Panc1 (cell line): Measurements from ENCODE around the gene PPIE. TPM values are rescaled to one million over a fixed set of nuclear protein-coding genes. Genes with fewer than 3 reads are reported as not detected.

ENCODE experiments used
- ATAC-seq: fragments of 200-7000 bp; cut with Tn5 transposase; 2 replicates; pipeline ENCODE4 v1.9.1; 2020; ENCODE audit warnings: mild to moderate bottlenecking, moderate library complexity
- BruUV-seq: library from RNA; stranded (reverse); fragments of 400-500 nt; replicated peaks from 2 replicates; lab custom pipeline; 2021; lab: Mats Ljungman, UMichigan
- CTCF ChIA-PET: fragments of 300-600 bp; sonication (Branson Sonifier 250); formaldehyde crosslinking; loops from one replicate; lab custom pipeline; 2022; ENCODE audit warnings: antibody characterized with exemption; lab: Charles Lee
- POLR2A ChIA-PET: fragments of 300-600 bp; sonication (Branson Sonifier 250); formaldehyde crosslinking; loops from one replicate; lab custom pipeline; 2022; ENCODE audit warnings: antibody characterized with exemption; lab: Charles Lee
- DNase-seq: peaks from one replicate; pipeline ENCODE4 v3.0.0-alpha.2; 2010; ENCODE audit warnings: low read depth, low spot score
- H3K27ac ChIP-seq: 2 replicates; pipeline ENCODE4 v1.5.1; 2011; ENCODE audit warnings: mild to moderate bottlenecking, low read length, inconsistent platforms
- H3K27me3 ChIP-seq: fragments of 200-500 bp; sonication (Bioruptor generic); 2 replicates; pipeline ENCODE4 v1.6.0; 2014; ENCODE audit warnings: low read length, inconsistent platforms; ENCODE audit not compliant: control insufficient read depth, insufficient read depth
- H3K36me3 ChIP-seq: fragments of 200-500 bp; sonication (Bioruptor generic); 2 replicates; pipeline ENCODE4 v1.5.1; 2014; ENCODE audit warnings: inconsistent platforms, mild to moderate bottlenecking, low read length, moderate library complexity; ENCODE audit not compliant: control insufficient read depth, insufficient read depth
- H3K4me1 ChIP-seq: 2 replicates; pipeline ENCODE4 v1.5.1; 2011; ENCODE audit warnings: inconsistent platforms, mild to moderate bottlenecking, low read length, moderate library complexity; ENCODE audit not compliant: control insufficient read depth, insufficient read depth
- H3K4me3 ChIP-seq, 2 experiments: 2 replicates each; pipeline ENCODE4 v1.5.1; 2011 to 2012; ENCODE audit warnings: low read depth in 2 of 2, low read length in 2 of 2, mild to moderate bottlenecking in 2 of 2, inconsistent platforms in 1 of 2, moderate library complexity in 1 of 2
- H3K9me3 ChIP-seq: fragments of 200-500 bp; sonication (Bioruptor generic); 2 replicates; pipeline ENCODE4 v1.5.1; 2014; ENCODE audit warnings: low read depth, mild to moderate bottlenecking, inconsistent platforms, low read length, moderate library complexity; ENCODE audit not compliant: control insufficient read depth, insufficient read depth
- POLR2AphosphoS5 ChIP-seq: IDR thresholded peaks from 2 replicates; pipeline ENCODE4 v1.6.1; 2012; ENCODE audit warnings: mild to moderate bottlenecking, low read depth, low read length, moderate library complexity
- SIN3A ChIP-seq: IDR thresholded peaks from 2 replicates; pipeline ENCODE4 v1.6.1; 2012; ENCODE audit warnings: low read depth, mild to moderate bottlenecking, low read length, moderate library complexity, borderline replicate concordance; ENCODE audit not compliant: insufficient read depth
- TCF7L2 ChIP-seq: IDR thresholded peaks from 2 replicates; pipeline ENCODE4 v1.6.1; 2011; ENCODE audit warnings: mild to moderate bottlenecking, low read depth, low read length, inconsistent platforms
- in situ Hi-C: cut with HindIII; loops from 2 replicates; pipeline ENCODE4 v1.10.0; 2016; ENCODE audit warnings: low sequenced_read_pairs, low pct_unique_long_range_greater_than_20kb
- intact Hi-C: fragments of 100-400 bp; cut with micrococcal nuclease; formaldehyde crosslinking; loops from one replicate; pipeline ENCODE4 v1.10.0; 2022; ENCODE audit not compliant: unreplicated experiment
- total RNA-seq: library from RNA; stranded (reverse); gene quantifications from one replicate; pipeline ENCODE4 v1.2.1, GENCODE V29; 2021; ENCODE audit not compliant: unreplicated experiment
- TF ChIP-seq, protein P1 (sequence below): fragments of 450-650 bp; IDR thresholded peaks from 2 replicates; pipeline ENCODE4 v1.5.1; 2017; ENCODE audit warnings: mild to moderate bottlenecking
- TF ChIP-seq, protein P2 (sequence below), 2 experiments: IDR thresholded peaks; 2 replicates each; pipeline ENCODE4 v1.6.1; 2011 to 2012; ENCODE audit warnings: low read depth in 2 of 2, control low read depth in 1 of 2, low read length in 1 of 2, mild to moderate bottlenecking in 1 of 2, moderate library complexity in 1 of 2; ENCODE audit not compliant: insufficient read depth in 1 of 2

The PPIE gene
- total RNA-seq, 1 experiment from 2014 or later: 53.0 TPM

DNA sequence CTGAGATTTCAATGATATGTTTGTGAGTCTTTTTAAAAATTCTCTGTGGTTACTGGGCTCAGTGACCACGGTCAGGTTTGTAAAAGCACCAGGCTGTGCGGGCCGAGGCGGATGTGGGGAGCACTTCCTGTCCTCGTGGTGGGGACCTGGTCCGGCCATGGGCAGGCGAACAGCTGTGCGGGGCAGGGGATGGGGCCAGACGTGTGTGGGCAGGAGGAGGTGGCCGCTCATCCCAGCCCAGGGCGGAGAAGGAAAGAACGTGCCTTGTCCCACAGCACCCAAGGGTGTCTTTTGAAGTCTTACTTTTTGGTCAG is 37.7 kb downstream of the PPIE start:
- no peak for ATAC-seq
- ChIA-PET POLR2A (no interaction called here), CTCF (no interaction called here)
- no peak for DNase-seq
- no peak overlapping the region for H3K27ac ChIP-seq
- BruUV-seq: no TSS peak
- no peak overlapping the region for H3K4me3 ChIP-seq
- in situ Hi-C loops (no loop called here), intact Hi-C loops (no loop called here)
- no peaks in the 10 kb centered on the region for H3K36me3 ChIP-seq
- TF ChIP-seq, protein P1, sequence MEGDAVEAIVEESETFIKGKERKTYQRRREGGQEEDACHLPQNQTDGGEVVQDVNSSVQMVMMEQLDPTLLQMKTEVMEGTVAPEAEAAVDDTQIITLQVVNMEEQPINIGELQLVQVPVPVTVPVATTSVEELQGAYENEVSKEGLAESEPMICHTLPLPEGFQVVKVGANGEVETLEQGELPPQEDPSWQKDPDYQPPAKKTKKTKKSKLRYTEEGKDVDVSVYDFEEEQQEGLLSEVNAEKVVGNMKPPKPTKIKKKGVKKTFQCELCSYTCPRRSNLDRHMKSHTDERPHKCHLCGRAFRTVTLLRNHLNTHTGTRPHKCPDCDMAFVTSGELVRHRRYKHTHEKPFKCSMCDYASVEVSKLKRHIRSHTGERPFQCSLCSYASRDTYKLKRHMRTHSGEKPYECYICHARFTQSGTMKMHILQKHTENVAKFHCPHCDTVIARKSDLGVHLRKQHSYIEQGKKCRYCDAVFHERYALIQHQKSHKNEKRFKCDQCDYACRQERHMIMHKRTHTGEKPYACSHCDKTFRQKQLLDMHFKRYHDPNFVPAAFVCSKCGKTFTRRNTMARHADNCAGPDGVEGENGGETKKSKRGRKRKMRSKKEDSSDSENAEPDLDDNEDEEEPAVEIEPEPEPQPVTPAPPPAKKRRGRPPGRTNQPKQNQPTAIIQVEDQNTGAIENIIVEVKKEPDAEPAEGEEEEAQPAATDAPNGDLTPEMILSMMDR: no peak
- TF ChIP-seq, protein P2, sequence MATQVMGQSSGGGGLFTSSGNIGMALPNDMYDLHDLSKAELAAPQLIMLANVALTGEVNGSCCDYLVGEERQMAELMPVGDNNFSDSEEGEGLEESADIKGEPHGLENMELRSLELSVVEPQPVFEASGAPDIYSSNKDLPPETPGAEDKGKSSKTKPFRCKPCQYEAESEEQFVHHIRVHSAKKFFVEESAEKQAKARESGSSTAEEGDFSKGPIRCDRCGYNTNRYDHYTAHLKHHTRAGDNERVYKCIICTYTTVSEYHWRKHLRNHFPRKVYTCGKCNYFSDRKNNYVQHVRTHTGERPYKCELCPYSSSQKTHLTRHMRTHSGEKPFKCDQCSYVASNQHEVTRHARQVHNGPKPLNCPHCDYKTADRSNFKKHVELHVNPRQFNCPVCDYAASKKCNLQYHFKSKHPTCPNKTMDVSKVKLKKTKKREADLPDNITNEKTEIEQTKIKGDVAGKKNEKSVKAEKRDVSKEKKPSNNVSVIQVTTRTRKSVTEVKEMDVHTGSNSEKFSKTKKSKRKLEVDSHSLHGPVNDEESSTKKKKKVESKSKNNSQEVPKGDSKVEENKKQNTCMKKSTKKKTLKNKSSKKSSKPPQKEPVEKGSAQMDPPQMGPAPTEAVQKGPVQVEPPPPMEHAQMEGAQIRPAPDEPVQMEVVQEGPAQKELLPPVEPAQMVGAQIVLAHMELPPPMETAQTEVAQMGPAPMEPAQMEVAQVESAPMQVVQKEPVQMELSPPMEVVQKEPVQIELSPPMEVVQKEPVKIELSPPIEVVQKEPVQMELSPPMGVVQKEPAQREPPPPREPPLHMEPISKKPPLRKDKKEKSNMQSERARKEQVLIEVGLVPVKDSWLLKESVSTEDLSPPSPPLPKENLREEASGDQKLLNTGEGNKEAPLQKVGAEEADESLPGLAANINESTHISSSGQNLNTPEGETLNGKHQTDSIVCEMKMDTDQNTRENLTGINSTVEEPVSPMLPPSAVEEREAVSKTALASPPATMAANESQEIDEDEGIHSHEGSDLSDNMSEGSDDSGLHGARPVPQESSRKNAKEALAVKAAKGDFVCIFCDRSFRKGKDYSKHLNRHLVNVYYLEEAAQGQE (IDR thresholded peaks at IDR 0.05; ENCODE audit: insufficient read depth in 1 of 2, low read depth in 2 of 2, low read length in 1 of 2): no peak
- TF ChIP-seq POLR2AphosphoS5 (no peak), TCF7L2 (no peak), SIN3A (no peak)
- H3K27me3 ChIP-seq: no peaks in the 10 kb centered on the region
- H3K4me1 ChIP-seq: no peaks in the 10 kb centered on the region
- no peaks in the 10 kb centered on the region for H3K9me3 ChIP-seq

DNA sequence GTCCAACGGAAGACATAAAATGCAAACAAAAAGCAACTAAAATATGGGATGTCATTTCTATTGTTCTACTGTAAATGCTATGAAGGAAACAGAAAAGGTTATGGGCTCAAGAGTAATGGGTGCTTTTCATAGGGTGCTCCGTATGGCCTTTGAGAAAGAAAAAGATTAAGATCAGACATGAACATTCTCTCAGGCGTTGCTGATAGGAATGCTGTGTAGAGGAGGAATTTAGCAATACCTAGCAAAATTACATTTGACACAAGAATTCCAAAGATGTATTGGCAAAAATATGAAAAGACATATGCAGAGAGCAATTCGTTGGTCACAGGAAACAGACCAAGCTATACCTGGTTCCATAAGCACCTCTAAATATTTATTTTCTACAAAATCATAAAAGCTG is 38.2 kb downstream of the PPIE start:
- no TSS peak for BruUV-seq
- no peaks in the 10 kb centered on the region for H3K9me3 ChIP-seq
- H3K4me3 ChIP-seq: no peak overlapping the region
- TF ChIP-seq, protein P2 (IDR thresholded peaks at IDR 0.05; ENCODE audit: insufficient read depth in 1 of 2, low read depth in 2 of 2, low read length in 1 of 2): no peak
- TF ChIP-seq TCF7L2: no peak
- no peak for TF ChIP-seq SIN3A
- no peak for TF ChIP-seq POLR2AphosphoS5
- TF ChIP-seq, protein P1: no peak
- ChIA-PET POLR2A (no interaction called here), CTCF (no interaction called here)
- no peaks in the 10 kb centered on the region for H3K4me1 ChIP-seq
- DNase-seq (no peak), ATAC-seq (no peak)
- H3K36me3 ChIP-seq: no peaks in the 10 kb centered on the region
- H3K27ac ChIP-seq: no peak overlapping the region
- in situ Hi-C loops (no loop called here), intact Hi-C loops (no loop called here)
- H3K27me3 ChIP-seq: no peaks in the 10 kb centered on the region
